SK-N-SH treated with all-trans-retinoic acid at 6 μM for 48 hours (cell line): ENCODE data around the gene MYO19.

Source experiments
- ATAC-seq: fragments of 200-7000 bp; cut with Tn5 transposase; 3 replicates; pipeline ENCODE4 v1.9.1; 2020; ENCODE audit warnings: mild to moderate bottlenecking, moderate library complexity
- ARNTL ChIP-seq: fragments of 450-650 bp; formaldehyde crosslinking; IDR thresholded peaks from 2 replicates; pipeline ENCODE4 v1.5.0; 2020; ENCODE audit warnings: low read depth, mild to moderate bottlenecking, moderate library complexity, borderline replicate concordance
- BACH2 ChIP-seq: fragments of 250-450 bp; sonication (Bioruptor Pico); IDR thresholded peaks from 2 replicates; pipeline ENCODE4 v1.9.0; 2021; ENCODE audit warnings: mild to moderate bottlenecking, borderline replicate concordance
- CREB5 ChIP-seq: fragments of 250-450 bp; sonication (Bioruptor Pico); IDR thresholded peaks from 2 replicates; pipeline ENCODE4 v1.5.1; 2020; ENCODE audit warnings: low read depth, mild to moderate bottlenecking, moderate library complexity
- CSDC2 ChIP-seq: fragments of 250-450 bp; sonication (Bioruptor Pico); IDR thresholded peaks from 2 replicates; pipeline ENCODE4 v1.5.0; 2020; ENCODE audit warnings: mild to moderate bottlenecking, moderate library complexity
- CSRNP3 ChIP-seq: fragments of 250-450 bp; sonication (Bioruptor Pico); IDR thresholded peaks from 2 replicates; pipeline ENCODE4 v1.5.1; 2021; ENCODE audit warnings: mild to moderate bottlenecking, moderate library complexity
- ESRRG ChIP-seq: fragments of 250-450 bp; sonication (Bioruptor Pico); IDR thresholded peaks from 2 replicates; pipeline ENCODE4 v1.6.1; 2021; ENCODE audit warnings: mild to moderate bottlenecking
- GLIS3 ChIP-seq: fragments of 250-450 bp; sonication (Bioruptor Pico); IDR thresholded peaks from 2 replicates; pipeline ENCODE4 v1.5.0; 2020; ENCODE audit warnings: mild to moderate bottlenecking, moderate library complexity
- ISL1 ChIP-seq: fragments of 250-450 bp; sonication (Bioruptor Pico); IDR thresholded peaks from 2 replicates; pipeline ENCODE4 v2.1.2; 2022; ENCODE audit warnings: mild to moderate bottlenecking, moderate library complexity
- OSR1 ChIP-seq: fragments of 250-450 bp; sonication (Bioruptor Pico); IDR thresholded peaks from 2 replicates; pipeline ENCODE4 v1.8.0; 2022; ENCODE audit warnings: moderate library complexity, mild to moderate bottlenecking, inconsistent platforms
- PATZ1 ChIP-seq: fragments of 250-450 bp; sonication (Bioruptor Pico); IDR thresholded peaks from 2 replicates; pipeline ENCODE4 v1.8.0; 2020; ENCODE audit warnings: mild to moderate bottlenecking, moderate library complexity, borderline replicate concordance
- POU6F1 ChIP-seq: fragments of 250-450 bp; sonication (Bioruptor Pico); IDR thresholded peaks from 2 replicates; pipeline ENCODE4 v1.8.0; 2021; ENCODE audit warnings: low read depth, mild to moderate bottlenecking, moderate library complexity, borderline replicate concordance
- PPARA ChIP-seq: fragments of 250-450 bp; sonication (Bioruptor Pico); IDR thresholded peaks from 2 replicates; pipeline ENCODE4 v1.5.0; 2020; ENCODE audit warnings: mild to moderate bottlenecking, borderline replicate concordance
- RARB ChIP-seq: fragments of 250-450 bp; sonication (Bioruptor Pico); IDR thresholded peaks from 2 replicates; pipeline ENCODE4 v1.8.0; 2021; ENCODE audit warnings: mild to moderate bottlenecking, moderate library complexity
- SNAI2 ChIP-seq: fragments of 250-450 bp; sonication (Bioruptor Pico); IDR thresholded peaks from 2 replicates; pipeline ENCODE4 v1.5.0; 2020; ENCODE audit warnings: mild to moderate bottlenecking, moderate library complexity
- TCF4 ChIP-seq: fragments of 250-450 bp; sonication (Bioruptor Pico); IDR thresholded peaks from 2 replicates; pipeline ENCODE4 v1.8.0; 2021; ENCODE audit warnings: mild to moderate bottlenecking, moderate library complexity, borderline replicate concordance
- TOX ChIP-seq: fragments of 250-450 bp; sonication (Bioruptor Pico); IDR thresholded peaks from 2 replicates; pipeline ENCODE4 v1.8.0; 2021; ENCODE audit warnings: mild to moderate bottlenecking, moderate library complexity, borderline replicate concordance
- TSHZ2 ChIP-seq: fragments of 250-450 bp; sonication (Bioruptor Pico); IDR thresholded peaks from 2 replicates; pipeline ENCODE4 v1.5.0; 2020; ENCODE audit warnings: mild to moderate bottlenecking, moderate library complexity
- ZC3H10 ChIP-seq: fragments of 250-450 bp; sonication (Bioruptor Pico); IDR thresholded peaks from 2 replicates; pipeline ENCODE4 v1.5.1; 2021; ENCODE audit warnings: mild to moderate bottlenecking, moderate library complexity
- ZFP3 ChIP-seq: fragments of 250-450 bp; sonication (Bioruptor Pico); IDR thresholded peaks from 2 replicates; pipeline ENCODE4 v1.5.0; 2020; ENCODE audit warnings: mild to moderate bottlenecking, moderate library complexity
- ZFP30 ChIP-seq: fragments of 450-650 bp; formaldehyde crosslinking; IDR thresholded peaks from 2 replicates; pipeline ENCODE4 v1.5.0; 2022; ENCODE audit warnings: mild to moderate bottlenecking, moderate library complexity
- ZNF565 ChIP-seq: fragments of 450-650 bp; formaldehyde crosslinking; conservative IDR thresholded peaks from 2 replicates; pipeline ENCODE4 v1.5.0; 2020; ENCODE audit warnings: low read depth, mild to moderate bottlenecking, moderate library complexity

MYO19 gene

GRCh38 chr17:36576793-36577192 is 42.1 kb upstream of the MYO19 start (continued):
- TF ChIP-seq CREB5 (no peak), ZC3H10 (no peak), ZFP3 (no peak)

GRCh38 chr17:36575028-36575427 is 40.4 kb upstream of the MYO19 start:
- ATAC-seq = no peak

GRCh38 chr17:36566081-36566480 is 31.4 kb upstream of the MYO19 start:
- TF ChIP-seq PATZ1 (CRISPR knock-in tag) (no peak), TCF4 (CRISPR knock-in tag) (no peak), SNAI2 (CRISPR knock-in tag) (no peak), CREB5 (no peak), OSR1 (CRISPR knock-in tag) (no peak), POU6F1 (CRISPR knock-in tag) (no peak), ZFP30 (CRISPR knock-in tag) (no peak), CSDC2 (CRISPR knock-in tag) (no peak), ARNTL (no peak), ZC3H10 (no peak), GLIS3 (CRISPR knock-in tag) (no peak), ZNF565 (CRISPR knock-in tag) (no peak), CSRNP3 (no peak), ISL1 (no peak), BACH2 (CRISPR knock-in tag) (no peak), PPARA (CRISPR knock-in tag) (no peak), RARB (CRISPR knock-in tag) (no peak), TSHZ2 (CRISPR knock-in tag) (no peak), ESRRG (no peak)
- no peak for ATAC-seq

More at GRCh38 chr17:36575028-36575427, 40.4 kb upstream of the MYO19 start:
- TF ChIP-seq TOX (CRISPR knock-in tag) = no peak
- TF ChIP-seq, all 23 proteins: peak for 0
